Measurements from ENCODE around the gene PCK2. TPM values are rescaled to one million over a fixed set of nuclear protein-coding genes. Genes with fewer than 3 reads are reported as not detected.

The PCK2 gene
- total RNA-seq, 1 experiment from 2014 or later, result 30.5 TPM

DNA sequence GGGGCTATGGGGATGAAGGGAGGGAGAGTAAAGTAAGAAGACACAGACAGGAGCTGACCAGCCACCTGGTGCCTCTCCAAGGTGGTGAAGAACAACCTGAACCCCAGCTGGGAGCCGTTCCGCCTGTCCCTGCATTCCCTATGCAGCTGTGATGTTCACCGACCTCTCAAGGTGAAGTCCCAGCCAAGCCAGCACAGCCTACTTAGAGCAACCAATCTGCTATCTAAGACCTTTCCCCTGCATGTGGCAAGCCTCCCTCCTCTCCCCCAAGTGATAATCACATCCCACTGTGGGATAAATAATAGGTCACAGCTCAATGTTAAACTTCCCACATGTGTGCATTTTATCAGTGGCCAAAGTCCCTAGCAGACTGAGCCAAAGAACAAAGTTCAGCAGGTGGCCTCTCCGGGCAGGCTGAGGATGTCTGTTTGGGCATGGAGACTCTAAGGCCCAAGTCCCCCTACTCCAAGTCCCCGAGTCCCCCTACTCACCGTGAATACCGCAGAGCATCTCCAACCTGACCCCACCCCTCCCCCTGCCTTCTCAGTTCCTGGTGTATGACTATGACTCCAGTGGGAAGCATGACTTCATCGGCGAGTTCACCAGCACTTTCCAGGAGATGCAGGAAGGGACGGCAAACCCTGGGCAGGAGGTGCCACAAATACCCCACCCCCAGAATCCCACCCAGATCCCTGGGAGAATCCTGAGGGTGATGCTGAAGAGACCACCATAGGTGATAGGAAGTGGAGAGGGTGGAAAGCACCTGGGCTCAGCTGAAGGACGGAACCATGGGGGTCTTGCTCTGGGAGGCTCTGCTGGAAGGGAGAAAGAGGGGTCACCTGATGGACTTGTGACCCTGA is 19.3 kb upstream of the PCK2 start:
- DNase-seq (ENCODE audit: low spot score), result no peak

DNA sequence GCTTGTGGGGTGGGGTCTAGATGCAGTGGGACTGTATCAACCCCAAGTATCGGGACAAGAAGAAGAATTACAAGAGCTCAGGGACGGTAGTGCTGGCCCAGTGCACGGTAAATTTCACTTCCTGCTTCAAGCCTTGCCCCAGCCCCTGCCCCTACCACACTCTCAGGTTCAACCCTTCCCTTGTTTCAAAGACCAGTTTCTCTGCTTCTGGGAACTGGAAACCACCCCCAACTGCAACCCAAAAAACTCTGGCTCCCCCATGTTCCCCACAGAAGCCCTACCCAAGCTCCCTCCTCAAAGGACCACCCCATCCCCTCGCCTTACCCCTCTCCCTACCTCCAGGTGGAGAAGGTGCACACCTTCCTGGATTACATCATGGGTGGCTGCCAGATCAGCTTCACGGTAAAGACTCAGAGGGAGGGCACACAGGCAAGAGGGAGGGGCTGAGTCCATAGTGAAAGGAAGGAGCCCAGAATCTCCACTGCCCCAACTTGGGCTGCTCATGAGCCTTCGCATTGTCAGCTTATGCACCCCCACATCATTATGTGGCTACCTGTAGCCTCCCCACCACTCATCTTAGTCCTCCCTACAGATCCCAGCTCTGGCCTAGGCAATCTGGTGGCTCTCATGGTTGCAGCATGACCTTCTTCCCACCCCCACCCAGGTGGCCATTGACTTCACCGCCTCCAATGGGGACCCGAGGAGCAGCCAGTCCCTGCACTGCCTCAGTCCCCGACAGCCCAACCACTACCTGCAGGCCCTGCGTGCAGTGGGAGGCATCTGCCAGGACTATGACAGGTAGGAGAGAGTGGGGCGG is 18.4 kb upstream of the PCK2 start:
- DNase-seq (ENCODE audit: low spot score), result no peak

DNA sequence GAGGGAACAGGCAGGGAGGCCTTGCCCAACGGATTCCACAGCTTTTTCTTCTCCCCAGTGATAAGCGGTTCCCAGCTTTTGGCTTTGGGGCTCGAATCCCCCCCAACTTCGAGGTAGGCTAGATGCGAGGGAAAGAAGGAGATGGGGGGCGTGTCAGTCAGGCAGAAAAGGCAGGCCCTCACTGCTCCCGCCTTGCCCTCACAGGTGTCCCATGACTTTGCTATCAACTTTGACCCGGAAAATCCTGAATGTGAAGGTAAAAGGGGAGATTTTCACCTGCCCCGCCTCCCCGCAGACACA is 17.9 kb upstream of the PCK2 start:
- no peak for DNase-seq (ENCODE audit: low spot score)

DNA sequence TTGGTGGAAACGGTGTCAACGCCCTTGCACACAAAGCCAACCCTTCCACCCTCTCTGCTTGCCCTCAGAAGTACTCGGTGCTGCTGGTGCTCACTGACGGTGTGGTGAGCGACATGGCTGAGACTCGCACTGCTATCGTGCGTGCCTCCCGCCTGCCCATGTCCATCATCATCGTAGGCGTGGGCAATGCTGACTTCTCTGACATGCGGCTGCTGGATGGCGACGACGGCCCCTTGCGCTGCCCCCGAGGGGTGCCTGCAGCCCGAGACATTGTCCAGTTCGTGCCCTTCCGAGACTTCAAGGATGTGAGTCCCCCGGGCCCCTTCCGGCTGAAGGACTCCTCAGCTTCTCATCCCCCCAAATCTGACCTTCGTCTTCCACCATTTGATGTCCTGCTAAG is 17.0 kb upstream of the PCK2 start:
- no peak for DNase-seq (ENCODE audit: low spot score)

DNA sequence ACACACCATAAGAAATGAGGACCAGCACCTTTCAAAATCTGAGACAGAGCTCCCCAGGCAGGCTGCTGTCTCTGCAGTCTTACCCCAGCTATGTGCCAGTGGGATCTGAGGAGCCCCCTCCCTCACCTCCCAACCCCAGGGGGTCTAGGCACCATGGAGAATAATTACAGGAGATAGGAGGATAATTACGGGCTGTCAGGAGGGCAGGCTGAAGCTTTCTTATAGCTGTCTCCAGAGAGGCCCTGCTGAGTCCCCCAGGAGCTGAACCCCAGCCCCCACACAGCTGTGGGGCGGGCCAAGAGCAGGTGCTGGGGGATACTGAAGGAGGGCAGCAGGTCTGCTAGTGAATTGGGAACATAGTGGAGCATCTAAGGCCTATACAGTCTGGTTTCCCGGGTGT is 16.0 kb upstream of the PCK2 start:
- no peak for DNase-seq (ENCODE audit: low spot score)

DNA sequence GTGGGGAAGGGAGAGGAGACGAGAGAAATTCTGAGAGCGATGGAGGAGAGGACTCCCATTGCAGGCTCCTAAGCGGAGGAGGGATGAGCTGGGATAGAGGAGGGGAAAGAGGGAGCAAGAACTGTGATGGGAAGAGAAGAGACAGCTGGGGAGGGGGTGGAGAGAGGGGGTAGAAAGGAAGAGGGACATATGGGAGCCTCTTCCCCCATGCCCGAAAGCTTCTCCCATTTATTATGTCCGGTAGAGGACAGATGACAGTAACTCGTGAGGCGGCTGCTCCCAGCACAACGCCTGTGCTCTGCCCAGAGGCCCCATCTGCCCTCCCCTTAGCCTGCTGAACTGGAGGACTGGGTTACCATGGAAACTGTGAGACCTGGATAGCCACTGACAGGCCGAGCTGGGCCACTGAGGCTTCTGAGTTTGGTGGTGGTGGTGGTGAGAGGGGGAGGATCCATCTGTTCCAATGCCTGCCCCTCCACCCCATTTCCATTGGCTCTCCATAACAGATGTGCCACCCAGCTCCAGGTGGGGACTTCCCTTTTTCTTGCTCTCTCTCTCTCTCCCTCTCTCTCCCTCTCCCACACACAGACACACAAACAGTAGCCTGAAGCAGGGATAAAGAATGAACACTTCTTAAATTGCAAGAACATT is 14.5 kb upstream of the PCK2 start:
- DNase-seq (ENCODE audit: low spot score), result no peak

DNA sequence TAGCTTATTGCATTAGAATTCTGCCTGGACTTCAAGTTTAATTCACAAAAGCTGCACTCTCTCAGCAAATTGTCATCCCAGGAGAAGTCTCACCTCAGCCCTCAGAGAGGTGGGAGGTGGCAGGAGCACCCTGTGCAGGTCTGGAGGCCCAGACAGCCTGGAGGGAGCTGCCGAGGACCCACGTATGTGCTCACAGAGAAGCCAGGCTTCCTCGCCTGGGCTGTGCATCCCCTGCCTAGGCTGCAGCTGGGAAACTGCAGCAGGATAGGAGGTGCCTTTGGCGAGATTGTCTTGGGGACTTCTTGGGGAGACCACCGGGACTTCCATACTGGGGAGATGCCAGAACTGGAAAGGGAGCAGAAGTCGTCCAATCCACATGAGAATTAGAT is 14.0 kb upstream of the PCK2 start:
- DNase-seq (ENCODE audit: low spot score), result no peak

DNA sequence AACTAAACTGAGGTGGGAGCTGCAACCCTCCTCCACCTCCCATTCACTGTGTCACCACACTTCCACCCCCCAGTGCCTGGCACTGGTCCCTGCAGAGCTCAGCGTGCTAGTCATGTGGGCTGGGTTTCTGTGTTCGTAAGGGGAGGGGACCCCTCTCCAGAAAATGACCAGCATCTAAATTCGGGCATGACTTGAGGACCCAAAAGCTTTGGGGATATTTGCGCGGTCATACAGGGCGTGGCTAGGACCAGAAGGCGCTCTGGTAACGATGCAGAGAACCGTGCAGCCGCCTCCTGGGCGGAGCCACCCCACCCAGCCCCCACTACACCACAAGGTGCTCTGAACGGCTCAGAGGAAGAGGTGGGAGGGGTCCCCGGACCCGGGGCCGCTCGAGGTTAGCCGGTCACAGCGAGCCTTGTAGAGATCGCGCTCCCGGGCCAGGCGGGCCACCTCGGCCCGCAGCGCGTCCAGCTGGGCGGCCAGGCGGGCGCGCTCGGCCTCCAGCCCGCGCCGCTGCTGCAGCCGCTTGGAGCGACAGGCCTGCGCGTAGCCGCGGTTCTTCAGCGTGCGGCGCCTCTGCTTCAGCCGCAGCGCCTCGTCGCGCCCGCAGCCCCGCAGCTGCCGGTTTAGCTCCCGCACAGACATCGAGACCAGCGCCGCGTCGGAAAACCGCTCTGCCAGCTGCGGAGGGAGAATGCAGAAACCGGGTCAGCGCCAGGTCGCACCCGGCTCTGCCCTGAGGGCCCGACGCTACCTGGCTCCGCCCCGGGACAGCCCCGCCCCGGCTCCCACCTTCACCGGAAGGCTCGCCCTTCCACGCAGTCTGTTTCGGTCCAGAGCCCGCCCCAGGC is 13.0 kb upstream of the PCK2 start:
- DNase-seq (ENCODE audit: low spot score), result peak; percentile 24

DNA sequence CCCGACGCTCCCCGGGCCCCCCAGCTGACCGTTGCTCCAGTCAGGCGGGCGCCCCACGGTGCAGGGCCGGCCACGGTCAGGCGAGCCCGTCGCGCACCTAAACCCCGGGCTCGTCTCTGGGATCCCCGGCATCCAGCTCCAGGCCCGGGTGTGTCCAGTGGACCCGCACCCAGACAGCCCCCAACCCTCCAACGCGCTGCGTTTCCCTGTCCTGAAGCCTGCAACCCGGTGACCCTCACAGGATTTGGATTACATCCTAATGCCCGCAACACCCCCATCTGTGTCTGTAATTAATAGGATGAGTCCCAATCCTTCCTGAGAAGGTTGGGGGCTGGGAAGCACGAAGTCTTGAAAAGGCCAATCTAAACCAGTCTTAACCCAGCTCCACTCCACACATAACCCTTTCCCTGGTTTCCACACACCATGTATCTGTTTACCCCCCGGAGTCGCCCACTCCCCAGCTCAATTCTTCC is 12.3 kb upstream of the PCK2 start:
- DNase-seq (ENCODE audit: low spot score), result no peak

DNA sequence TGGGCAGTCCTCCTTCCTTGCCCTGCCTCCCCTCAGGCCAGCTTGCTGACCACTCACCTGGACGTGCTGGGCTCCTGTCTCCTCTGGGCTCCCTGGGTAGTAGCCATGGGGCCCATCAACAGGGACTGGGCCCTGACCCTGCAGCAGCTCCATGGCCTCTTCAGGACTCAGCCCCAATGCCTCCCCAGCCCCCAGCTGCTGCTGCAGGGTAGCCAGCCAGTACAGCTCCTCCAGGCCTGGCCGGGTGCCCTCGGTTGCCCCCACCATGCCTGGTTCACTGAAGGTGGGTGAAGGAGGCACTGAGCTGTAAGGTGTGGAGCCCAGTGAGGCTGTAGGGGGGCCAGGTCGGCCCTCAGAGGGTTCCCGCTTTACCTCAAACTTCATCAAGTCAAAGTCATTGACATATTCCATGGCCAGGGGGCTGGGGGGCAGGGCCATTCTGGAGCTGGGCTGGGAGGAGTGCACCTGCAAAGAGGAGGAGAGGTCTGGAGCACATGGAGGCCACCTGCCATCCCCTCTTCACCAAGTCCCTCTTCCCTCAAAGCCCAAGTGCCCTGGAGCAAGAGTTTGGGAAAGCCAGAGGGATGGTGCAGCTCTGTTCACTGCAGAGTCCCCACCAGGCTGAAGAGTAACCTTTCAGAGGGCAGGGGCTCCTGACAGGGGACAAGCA is 11.6 kb upstream of the PCK2 start:
- DNase-seq (ENCODE audit: low spot score), result no peak

DNA sequence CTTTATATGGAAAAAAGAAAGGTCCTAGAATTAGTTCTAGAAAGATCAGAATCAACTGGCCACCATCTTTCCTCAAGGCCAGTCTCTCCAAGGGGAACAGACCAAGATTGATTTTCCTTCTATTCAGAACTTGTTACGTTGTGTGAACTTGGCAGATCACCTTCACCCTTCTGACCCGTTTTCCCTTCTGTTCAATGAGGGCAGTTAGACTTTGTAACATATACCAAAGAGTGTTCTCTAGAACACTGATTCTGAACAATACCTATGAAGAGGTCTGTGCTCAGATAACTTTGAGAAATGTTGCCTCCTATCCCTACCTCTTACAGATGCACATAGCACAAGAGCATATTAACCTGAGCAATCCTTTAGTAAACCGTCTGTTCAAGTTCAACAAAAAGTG is 10.6 kb upstream of the PCK2 start:
- no peak for DNase-seq (ENCODE audit: low spot score)

DNA sequence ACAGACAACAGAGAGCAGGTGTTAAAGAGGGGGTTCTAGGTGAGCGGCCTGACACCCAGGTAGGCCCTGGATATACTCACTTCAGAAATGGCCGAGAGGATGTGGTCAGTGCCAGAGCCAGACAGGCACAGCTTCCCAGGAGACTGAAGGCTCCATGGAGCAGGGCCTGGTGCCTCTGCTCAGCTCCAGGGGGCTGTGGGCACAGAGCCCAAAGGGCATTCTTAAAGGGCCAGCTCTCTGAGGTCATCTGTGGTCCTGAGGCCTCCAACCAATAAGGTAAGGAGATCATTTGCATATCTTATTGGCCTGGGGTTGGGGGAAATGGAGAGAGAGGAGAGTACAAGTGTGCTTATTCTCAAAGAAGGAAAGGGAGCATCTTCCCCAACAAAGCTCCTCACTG is 9.7 kb upstream of the PCK2 start:
- DNase-seq (ENCODE audit: low spot score), result no peak

DNA sequence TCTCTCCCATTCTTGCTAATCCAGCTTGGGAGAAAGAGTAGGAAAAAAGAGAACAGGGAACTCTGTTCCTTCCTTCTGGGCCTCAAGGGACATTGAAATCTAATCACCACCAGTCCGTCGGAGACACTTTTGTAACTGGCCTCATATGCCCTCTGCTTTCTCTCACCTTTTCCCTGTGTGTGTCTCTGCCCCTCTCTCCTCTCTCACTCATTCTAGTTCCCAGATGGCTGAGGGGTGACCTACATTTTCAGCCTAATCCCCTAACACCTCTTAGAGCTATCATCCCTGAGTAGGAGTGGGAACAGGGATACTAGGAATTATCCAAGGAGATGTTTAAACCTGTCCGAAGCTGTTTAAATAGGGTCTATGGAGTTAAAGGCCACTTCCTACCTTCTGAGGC is 8.9 kb upstream of the PCK2 start:
- DNase-seq (ENCODE audit: low spot score), result no peak

DNA sequence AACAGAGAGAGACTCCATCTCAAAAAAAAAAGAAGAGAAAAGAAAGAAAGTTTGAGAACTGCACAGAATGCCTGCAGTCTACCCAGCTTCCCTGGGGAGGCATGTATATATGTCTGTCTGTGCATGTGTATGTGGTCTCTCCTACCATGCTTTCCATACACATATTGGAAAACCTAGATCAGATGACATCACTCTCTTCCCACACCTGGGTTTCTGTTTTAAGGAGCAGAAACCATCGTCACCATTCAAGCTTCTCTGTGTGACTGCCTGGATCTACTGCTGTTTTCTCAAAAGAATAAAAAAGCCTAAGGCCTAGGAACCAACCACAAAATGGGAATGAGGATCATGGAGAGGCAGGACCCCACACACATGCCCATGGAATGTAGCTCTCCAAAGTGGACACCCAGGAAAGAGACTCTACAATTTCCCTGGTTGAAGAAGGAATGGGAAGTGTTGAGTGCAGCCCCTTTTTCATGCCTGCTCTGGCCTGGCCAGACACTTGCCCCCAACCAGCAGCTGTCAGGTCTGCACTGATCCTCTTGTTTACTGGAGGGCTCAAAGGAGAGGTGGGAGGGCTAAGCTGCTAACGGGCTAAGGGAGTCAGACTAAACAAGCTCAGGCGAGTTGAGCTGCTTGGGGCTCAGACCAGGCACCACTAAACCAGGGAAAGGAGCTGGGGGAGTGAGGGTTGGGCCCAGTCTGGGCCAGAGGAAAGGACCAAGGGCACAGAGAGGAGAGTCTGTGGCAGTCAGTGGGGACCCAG is 7.7 kb upstream of the PCK2 start:
- no peak for DNase-seq (ENCODE audit: low spot score)

DNA sequence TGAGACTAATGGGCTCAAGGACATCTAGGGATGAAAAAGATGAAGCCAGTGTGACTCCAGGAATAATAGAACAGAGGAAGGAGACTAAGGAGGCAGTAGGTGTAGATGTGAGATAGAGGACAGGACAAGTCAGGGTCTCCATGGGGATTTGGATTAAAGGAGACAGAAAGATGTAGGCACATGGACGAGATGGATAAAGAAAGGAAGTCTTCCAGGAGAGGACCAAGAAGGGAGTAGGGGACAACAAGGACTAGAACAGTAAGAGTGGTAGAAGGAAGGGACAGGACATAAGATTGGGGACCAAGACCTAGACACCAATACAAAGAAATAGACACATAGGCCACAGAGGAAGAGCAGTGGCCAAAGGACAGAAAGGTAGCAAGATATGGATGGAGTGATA is 7.1 kb upstream of the PCK2 start:
- DNase-seq (ENCODE audit: low spot score), result no peak

DNA sequence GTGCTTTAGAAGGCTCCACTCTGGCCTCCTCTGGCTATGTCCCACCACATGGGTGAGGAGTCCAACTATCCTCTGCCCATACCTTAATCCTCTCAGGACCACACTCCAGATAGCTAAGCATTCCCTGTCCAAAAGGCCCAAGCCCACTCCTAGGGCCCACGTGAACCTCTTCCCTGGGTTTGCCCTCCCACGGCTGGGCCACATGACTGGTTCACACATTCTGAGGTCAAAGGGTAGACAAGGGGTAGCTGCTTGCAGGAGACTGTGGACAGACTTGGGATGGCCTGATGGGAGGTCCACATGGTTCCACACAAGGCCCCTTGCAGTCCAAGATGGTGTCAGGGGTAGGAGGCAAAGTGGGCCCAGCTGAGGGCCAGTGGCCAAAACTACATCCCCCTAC is 6.0 kb upstream of the PCK2 start:
- no peak for DNase-seq (ENCODE audit: low spot score)

DNA sequence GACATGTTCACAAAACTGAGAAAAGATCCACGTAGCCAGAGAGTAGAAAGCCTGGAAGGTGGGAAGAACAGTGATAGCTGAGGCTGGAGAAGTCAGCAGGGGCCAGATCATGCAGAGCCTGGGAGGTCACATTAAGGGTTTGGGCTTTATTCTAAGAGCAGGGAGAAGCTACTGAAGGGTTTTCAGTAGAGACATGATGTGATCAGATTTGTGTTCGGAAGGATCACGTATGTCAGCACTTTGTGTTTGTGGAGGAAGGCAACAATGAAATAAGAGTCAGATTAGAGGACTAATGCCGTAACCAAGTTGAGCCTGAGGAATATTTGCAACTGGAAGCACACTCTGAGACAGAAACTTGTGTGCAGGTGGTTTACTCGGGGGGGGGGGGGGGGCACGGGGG is 4.2 kb upstream of the PCK2 start:
- no peak for DNase-seq (ENCODE audit: low spot score)

DNA sequence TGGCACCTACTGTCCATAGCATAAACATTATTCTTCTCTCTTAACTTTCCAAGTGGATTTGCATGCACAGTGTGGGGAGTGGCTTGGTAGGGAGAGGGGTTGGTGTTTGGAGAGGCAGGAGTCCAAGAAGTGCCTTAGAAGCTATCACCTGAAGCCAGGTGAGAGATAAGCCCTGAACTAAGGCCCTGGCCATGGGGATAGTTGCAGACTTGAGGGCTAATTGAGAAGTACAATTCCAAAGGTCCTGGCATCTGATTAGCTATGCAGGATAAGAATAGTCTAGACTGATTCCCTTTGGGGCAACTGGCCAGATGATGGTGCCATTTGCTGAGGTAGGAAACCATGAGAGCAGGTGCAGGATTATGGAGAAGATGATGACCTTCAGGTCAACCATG is 2.0 kb upstream of the PCK2 start:
- DNase-seq (ENCODE audit: low spot score), result no peak

DNA sequence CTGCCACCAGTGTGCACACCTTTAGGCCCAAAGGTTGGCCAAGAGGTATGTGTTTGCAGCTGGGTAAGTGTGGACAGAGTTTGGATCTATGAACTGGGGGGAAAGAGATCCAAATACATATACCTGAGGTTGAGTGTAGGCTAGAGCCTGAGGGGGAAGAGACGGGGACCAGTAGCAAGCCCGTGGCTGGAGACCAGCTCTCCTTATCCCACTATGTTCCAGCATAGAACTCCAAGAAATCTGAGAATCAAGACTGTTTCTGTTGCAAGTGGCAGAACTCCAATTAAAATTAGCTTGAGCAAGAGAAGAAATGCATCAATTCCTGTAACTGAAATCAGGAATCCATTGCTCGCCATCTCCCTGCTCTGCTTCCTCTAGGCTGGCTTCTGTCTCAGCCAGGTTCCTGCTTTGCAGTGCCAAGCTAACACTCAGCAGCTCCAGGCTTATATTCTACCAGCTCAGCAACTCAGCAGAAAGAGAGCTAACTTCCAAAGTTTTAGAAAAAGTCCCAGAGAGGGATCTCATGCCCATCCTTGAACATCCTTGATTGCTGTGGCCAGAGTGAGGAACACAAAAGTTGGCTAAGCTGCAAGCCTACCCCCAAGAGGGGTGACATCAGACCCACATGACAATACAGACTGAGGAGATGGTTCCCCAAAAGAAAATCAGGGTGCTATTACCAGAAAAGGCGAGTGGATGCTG is 1.5 kb upstream of the PCK2 start:
- no peak for DNase-seq (ENCODE audit: low spot score)
